Body of pancreas (tissue), 4 donors: Measurements from ENCODE around the gene CACNG4. TPM values are rescaled to one million over a fixed set of nuclear protein-coding genes. Genes with fewer than 3 reads are reported as not detected.

Source experiments
- ATAC-seq: fragments of 150-250 bp; one replicate; pipeline ENCODE4 v1.9.1; 2016
- DNase-seq, 4 donors: peaks; one replicate each; pipeline ENCODE4 v3.0.0-alpha.2; 2019
- H3K27ac ChIP-seq, 4 donors: fragments of 200-600 bp; sonication (generic); 1 replicate in 3 of 4; 2 replicates in 1 of 4; pipeline versions ENCODE4 v1.5.1 to v1.6.1; 2016 to 2019; ENCODE audit warnings: mild to moderate bottlenecking in 1 of 4, mixed read lengths in 1 of 4, moderate library complexity in 1 of 4
- H3K27me3 ChIP-seq, 2 donors: fragments of 200-600 bp; sonication (generic); one replicate each; pipeline ENCODE4 v1.6.0; 2016; ENCODE audit warnings: mild to moderate bottlenecking in 1 of 2
- H3K36me3 ChIP-seq, 2 donors: fragments of 200-600 bp; sonication (generic); replicated peaks in 1 of 2; 2 replicates each; pipeline ENCODE4 v1.5.1; 2016; ENCODE audit warnings: low read depth in 2 of 2; ENCODE audit not compliant: insufficient read depth in 1 of 2
- H3K4me1 ChIP-seq: fragments of 200-600 bp; sonication (generic); one replicate; pipeline ENCODE4 v1.6.0; 2016
- H3K4me3 ChIP-seq, 2 donors: fragments of 200-600 bp; sonication (generic); 1 replicate in 1 of 2; 2 replicates in 1 of 2; pipeline ENCODE4 v1.5.1; 2016 to 2019
- H3K9me3 ChIP-seq, 3 donors: fragments of 200-600 bp; sonication (generic); 1 replicate in 2 of 3; 2 replicates in 1 of 3; pipeline ENCODE4 v1.5.1; 2016
- CTCF ChIP-seq, 7 experiments: fragments of 450-650 bp in 4 of 7; fragments of 200-600 bp in 3 of 7; sonication (generic) in 3 of 7; IDR thresholded peaks; one replicate each; pipeline ENCODE4 v1.5.1; 2016 to 2019; ENCODE audit warnings: antibody characterized with exemption in 7 of 7
- POLR2A ChIP-seq, 3 donors: fragments of 450-650 bp; IDR thresholded peaks; one replicate each; pipeline ENCODE4 v1.6.1; 2016; ENCODE audit warnings: antibody characterized with exemption in 3 of 3, mild to moderate bottlenecking in 2 of 3
- WGBS, 2 donors: methylation state at CpG; one replicate each; pipeline ENCODE4 v1.1.5; 2017; 5-methylcytosine and 5-hydroxymethylcytosine counted together
- intact Hi-C: fragments of 100-400 bp; cut with DNase I; formaldehyde crosslinking; loops from one replicate; pipeline ENCODE4 v1.15.1; 2023
- total RNA-seq, 2 donors: library from RNA; depleted of rRNA; stranded (reverse); fragments of >200 nt; gene quantifications; one replicate each; pipeline ENCODE4 v1.1.0, GENCODE V29; 2016

Gene CACNG4
- total RNA-seq, 2 donors from 2014 or later: 0.26 TPM; not detected in 1

DNA sequence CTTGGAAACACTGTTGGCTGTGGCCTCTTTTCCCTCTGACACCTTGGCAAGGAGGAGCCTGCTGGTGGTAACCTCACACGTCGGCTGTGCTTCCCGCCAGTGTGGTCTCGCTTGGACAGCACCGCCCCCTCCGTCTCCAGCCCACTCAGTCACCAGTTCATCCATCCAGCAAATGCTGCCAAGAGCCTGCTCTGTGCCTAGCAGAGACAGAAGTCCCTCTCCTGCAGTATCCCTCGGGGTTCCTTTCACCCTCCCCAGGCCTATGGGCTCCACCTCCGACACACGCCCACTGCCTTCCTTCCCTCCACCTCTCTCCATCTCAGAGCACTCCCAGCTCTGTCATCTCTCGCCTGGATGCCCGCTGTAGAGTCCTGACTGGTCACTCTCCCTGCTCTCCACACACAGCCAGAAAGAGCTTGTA lies 12.3 kb downstream of the CACNG4 start:
- 30 to 47% methylated on average over 9 to 11 of the region's 11 CpGs for WGBS, 2 donors
- H3K9me3 ChIP-seq: no peaks in the 10 kb centered on the region
- TF ChIP-seq POLR2A (IDR thresholded peaks at IDR 0.05) (no peak), CTCF (IDR thresholded peaks at IDR 0.05) (no peak)
- H3K4me3 ChIP-seq: no peak overlapping the region
- H3K27me3 ChIP-seq: no peaks in the 10 kb centered on the region
- ATAC-seq (no peak), DNase-seq (peak in 1 of 4 donors; percentile 16)
- no peaks in the 10 kb centered on the region for H3K4me1 ChIP-seq
- no peaks in the 10 kb centered on the region for H3K36me3 ChIP-seq
- intact Hi-C loops: no loop called here
- no peak overlapping the region for H3K27ac ChIP-seq

GRCh38 chr17:66978514-66979061 lies 14.1 kb downstream of the CACNG4 start:
- H3K27ac ChIP-seq: no peak overlapping the region
- no peaks in the 10 kb centered on the region for H3K4me1 ChIP-seq
- intact Hi-C loops: no loop called here
- DNase-seq (no peak), ATAC-seq (no peak)
- 66 to 71% methylated on average over 19 of the region's 19 CpGs for WGBS, 2 donors
- TF ChIP-seq POLR2A (IDR thresholded peaks at IDR 0.05) (no peak), CTCF (IDR thresholded peaks at IDR 0.05) (no peak)
- H3K9me3 ChIP-seq: no peaks in the 10 kb centered on the region
- no peaks in the 10 kb centered on the region for H3K27me3 ChIP-seq
- H3K4me3 ChIP-seq: no peak overlapping the region
- H3K36me3 ChIP-seq: no peaks in the 10 kb centered on the region

GRCh38 chr17:66980896-66981295 lies 16.4 kb downstream of the CACNG4 start:
- H3K27ac ChIP-seq: no peak overlapping the region
- 88 to 95% methylated on average over 7 of the region's 7 CpGs for WGBS, 2 donors
- no peaks in the 10 kb centered on the region for H3K9me3 ChIP-seq
- H3K4me3 ChIP-seq: no peak overlapping the region
- no peaks in the 10 kb centered on the region for H3K4me1 ChIP-seq
- H3K36me3 ChIP-seq: no peaks in the 10 kb centered on the region
- H3K27me3 ChIP-seq: no peaks in the 10 kb centered on the region
- ATAC-seq (no peak), DNase-seq (no peak)
- intact Hi-C loops: no loop called here
- TF ChIP-seq POLR2A (IDR thresholded peaks at IDR 0.05) (no peak), CTCF (IDR thresholded peaks at IDR 0.05) (no peak)

- WGBS, 2 donors: 70 to 73% methylated on average over 14 of the region's 14 CpGs
- Histone ChIP-seq H3K4me1 (no peaks in the 10 kb centered on the region), H3K36me3 (no peaks in the 10 kb centered on the region), H3K4me3 (no peak overlapping the region), H3K27me3 (no peaks in the 10 kb centered on the region), H3K27ac (no peak overlapping the region), H3K9me3 (no peaks in the 10 kb centered on the region)
- no peak for DNase-seq
- intact Hi-C loops: no loop called here
- no peak for ATAC-seq
- TF ChIP-seq POLR2A (IDR thresholded peaks at IDR 0.05): no peak
- no peak for TF ChIP-seq CTCF (IDR thresholded peaks at IDR 0.05)
Observed at GRCh38 chr17:66981983-66982508, 17.5 kb downstream of the CACNG4 start.

DNA sequence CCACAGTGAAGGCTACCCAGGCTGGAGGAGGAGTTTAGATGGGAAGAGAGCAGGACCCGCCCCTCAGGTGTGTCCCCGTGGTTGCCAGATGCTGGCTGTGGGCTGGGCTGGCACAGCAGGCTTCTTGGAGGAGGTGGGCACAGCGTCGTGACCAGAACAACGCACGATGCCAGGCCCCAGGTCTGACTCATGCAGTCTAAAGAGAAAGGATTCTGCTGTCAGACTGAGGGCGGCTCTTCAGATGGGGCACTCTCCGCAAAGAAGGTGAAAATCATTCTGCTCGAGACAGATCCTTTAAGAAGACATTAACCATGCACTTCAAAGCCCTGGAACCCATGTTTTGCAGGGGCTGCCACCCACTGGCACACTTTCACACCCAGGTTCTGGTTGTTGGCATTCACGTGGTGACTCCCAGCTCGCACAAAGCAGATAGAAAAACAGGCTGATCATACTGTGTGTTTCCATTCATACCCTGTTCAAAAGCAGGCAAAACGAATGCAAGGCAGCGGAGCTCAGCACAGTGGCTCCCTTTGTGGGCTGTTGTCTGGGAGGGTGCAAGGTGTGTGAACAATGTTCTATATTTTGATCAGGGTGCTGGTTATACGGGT lies 19.0 kb downstream of the CACNG4 start:
- WGBS, 2 donors: 58 to 59% methylated on average over 14 of the region's 14 CpGs
- ATAC-seq (no peak), DNase-seq (no peak)
- TF ChIP-seq POLR2A (IDR thresholded peaks at IDR 0.05) (no peak), CTCF (IDR thresholded peaks at IDR 0.05) (no peak)
- H3K27ac ChIP-seq: no peak overlapping the region
- no peaks in the 10 kb centered on the region for H3K27me3 ChIP-seq
- no peak overlapping the region for H3K4me3 ChIP-seq
- no peaks in the 10 kb centered on the region for H3K9me3 ChIP-seq
- intact Hi-C loops: no loop called here
- no peaks in the 10 kb centered on the region for H3K36me3 ChIP-seq
- no peaks in the 10 kb centered on the region for H3K4me1 ChIP-seq
